Bone marrow (tissue), 2 donors: ENCODE measurements around the gene GYPC.
"Not testable (repeated sequence)": the region's sequence is repeated elsewhere in the genome, so short reads cannot be mapped to it uniquely, and the experiment has no call there.

Experiments
- DNase-seq, 2 donors: peaks; one replicate each; lab custom pipeline; 2025; lab: John Stamatoyannopoulos, UW

GYPC gene

GRCh38 chr2:126669772-126670171 is 13.8 kb downstream of the GYPC start:
- no peak for DNase-seq

- no peak for DNase-seq
These were observed 15.5 kb downstream of the GYPC start for GRCh38 chr2:126671488-126671887.

GRCh38 chr2:126672980-126673605 is 17.1 kb downstream of the GYPC start:
- DNase-seq, result no peak

GRCh38 chr2:126674075-126674744 is 18.3 kb downstream of the GYPC start:
- DNase-seq, result no peak

GRCh38 chr2:126675637-126676036 is 19.7 kb downstream of the GYPC start:
- no peak for DNase-seq

- DNase-seq, result no peak
These were observed 20.5 kb downstream of the GYPC start for GRCh38 chr2:126676221-126677175.

- no peak for DNase-seq
These were observed 21.2 kb downstream of the GYPC start for GRCh38 chr2:126677176-126677538.

- no peak for DNase-seq
These were observed 22.5 kb downstream of the GYPC start for GRCh38 chr2:126678269-126679065.

- DNase-seq, result no peak
These were observed 23.2 kb downstream of the GYPC start for GRCh38 chr2:126679094-126679713.

- DNase-seq, result no peak
These were observed 25.5 kb downstream of the GYPC start for GRCh38 chr2:126681505-126681904.

GRCh38 chr2:126685629-126686028 is 29.7 kb downstream of the GYPC start:
- DNase-seq, result no peak

GRCh38 chr2:126686286-126686685 is 30.3 kb downstream of the GYPC start:
- DNase-seq, result no peak

GRCh38 chr2:126686841-126687485 is 31.0 kb downstream of the GYPC start:
- no peak for DNase-seq

- no peak for DNase-seq
These were observed 31.5 kb downstream of the GYPC start for GRCh38 chr2:126687503-126687902.

- not testable (repeated sequence) for DNase-seq
These were observed 32.6 kb downstream of the GYPC start for GRCh38 chr2:126688594-126688993.

GRCh38 chr2:126692241-126692640 is 36.3 kb downstream of the GYPC start:
- not testable (repeated sequence) for DNase-seq

- not testable (repeated sequence) for DNase-seq
These were observed 37.1 kb downstream of the GYPC start for GRCh38 chr2:126692934-126693592.

- DNase-seq, result no peak
These were observed 40.9 kb downstream of the GYPC start for GRCh38 chr2:126696644-126697520.

GRCh38 chr2:126698376-126698775 is 42.4 kb downstream of the GYPC start:
- DNase-seq, result no peak
